Measurements from ENCODE around the gene TSPAN13.

The TSPAN13 gene

DNA sequence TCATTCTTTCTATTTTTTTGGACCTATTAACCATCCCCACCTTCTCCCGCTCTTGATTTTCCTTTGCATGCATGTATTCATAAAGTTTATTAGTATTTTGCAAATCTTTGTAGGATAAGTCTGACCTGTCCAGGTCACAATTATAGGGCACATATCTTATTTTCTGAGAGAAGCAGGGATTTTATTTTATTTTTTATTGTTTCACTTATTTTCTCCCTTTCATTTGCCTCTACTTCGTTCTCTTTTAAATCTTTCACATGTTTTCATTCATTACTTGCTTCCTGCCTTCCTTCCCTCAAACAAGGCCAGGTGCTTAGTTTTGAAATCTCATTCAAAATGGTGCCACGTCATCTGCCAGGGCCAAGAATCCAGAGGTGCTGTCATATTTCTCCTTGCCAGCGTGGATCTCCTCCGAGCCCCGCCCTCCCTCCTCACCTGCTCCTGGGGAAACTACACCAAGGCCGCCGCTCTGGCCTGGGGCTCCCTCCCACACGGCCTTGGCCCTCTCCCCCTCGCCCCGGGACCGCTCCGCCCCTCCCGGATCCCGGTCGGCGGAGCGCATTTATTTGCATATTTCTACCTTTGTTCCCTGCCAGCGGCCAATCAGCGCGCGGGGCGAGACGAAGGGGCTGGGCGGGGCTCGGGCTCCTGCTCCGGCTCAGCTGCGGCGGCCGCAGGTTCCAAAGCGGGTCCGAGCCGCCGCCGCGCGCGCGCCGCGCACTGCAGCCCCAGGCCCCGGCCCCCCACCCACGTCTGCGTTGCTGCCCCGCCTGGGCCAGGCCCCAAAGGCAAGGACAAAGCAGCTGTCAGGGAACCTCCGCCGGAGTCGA lies at the start of gene TSPAN13:
TSS of gene TSPAN13 (plus strand) at position 654 of the 830 bp plus-strand sequence. CDS start 213 bp downstream, outside the sequence.
- DNase-seq = peak; percentile 88

- DNase-seq = no peak
Observed at GRCh38 chr7:16708511-16708910, 45.0 kb upstream of the TSPAN13 start.

DNA sequence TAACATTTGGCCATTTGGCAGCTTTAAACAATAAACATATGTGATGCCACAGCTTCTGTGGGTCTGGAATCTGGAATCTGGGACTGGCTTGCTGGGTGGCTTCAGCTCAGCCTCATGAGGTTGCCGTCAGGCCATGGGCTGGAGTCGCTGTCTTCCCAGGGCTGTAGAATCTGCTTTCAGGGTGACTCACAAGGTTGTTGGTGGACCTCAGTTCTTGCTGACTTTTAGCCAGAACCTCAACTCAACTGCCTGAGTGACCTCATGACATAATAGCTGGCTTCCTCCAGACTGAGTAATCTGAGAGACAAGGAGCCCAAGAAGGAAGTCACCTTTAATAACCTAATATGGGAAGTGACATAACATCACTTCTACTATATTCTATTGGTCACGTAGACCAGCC lies 44.6 kb upstream of the TSPAN13 start:
- DNase-seq = peak; percentile 15

GRCh38 chr7:16710651-16711050 lies 42.9 kb upstream of the TSPAN13 start:
- no peak for DNase-seq

- DNase-seq = no peak
Observed at GRCh38 chr7:16711730-16712129, 41.8 kb upstream of the TSPAN13 start.

DNA sequence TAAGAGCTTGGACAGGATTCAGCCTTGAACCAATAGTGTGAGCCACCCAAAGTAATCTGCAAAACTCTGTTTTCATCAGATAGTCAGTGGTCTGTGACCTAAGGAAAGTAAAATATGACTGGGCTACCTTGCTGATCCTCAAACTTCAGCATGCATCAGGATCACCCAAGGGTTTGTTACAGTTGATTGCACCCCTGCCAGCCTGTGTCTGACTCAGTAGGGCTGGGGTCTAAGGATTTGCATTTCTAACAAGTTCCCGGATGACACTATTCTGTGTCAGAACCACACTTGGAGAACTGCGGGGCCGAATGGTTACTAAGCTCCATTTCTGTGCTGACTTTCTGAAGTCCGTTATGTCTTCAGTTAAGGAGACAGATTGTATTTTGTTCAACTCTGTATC lies 40.6 kb upstream of the TSPAN13 start:
- no peak for DNase-seq

DNA sequence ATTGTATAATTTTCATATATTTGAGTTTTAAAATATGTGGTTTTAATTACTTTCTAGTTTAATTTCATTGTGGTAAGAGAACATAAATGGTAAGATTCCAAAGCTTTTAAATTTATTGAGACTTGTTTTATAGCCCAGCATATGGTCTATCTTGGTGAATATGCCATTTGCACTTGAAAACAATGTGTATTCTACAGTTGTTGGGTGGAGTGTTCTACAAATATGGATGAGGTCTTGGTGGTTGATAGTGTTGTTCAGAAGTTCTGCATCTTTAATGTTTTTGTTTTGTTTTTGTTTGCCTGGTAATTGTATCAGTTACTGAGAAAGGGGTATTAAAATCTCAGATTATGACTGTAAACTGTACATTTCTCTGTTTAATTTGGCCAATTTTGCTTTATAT lies 37.6 kb upstream of the TSPAN13 start:
- DNase-seq = no peak

- no peak for DNase-seq
Observed at GRCh38 chr7:16718111-16718656, 35.4 kb upstream of the TSPAN13 start.

- peak; percentile 21 for DNase-seq
Observed at GRCh38 chr7:16719699-16720098, 33.9 kb upstream of the TSPAN13 start.

DNA sequence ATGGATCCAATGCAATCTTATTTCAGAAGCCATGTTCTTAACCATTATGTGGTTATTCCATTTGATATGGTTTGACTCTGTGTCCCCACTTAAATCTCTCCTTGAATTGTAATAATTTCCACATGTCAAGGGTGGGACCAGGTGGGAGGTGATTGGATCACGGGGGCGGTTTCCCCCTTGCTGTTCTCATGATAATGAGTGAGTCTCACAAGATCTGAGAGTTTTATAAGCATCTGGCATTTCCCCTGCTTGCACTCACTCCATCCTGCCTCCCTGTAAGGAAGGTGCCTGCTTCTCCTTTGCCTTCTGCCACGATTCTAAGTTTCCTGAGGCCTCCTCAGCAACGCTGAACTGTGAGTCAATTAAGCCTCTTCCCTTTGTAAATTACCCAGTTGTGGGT lies 32.0 kb upstream of the TSPAN13 start:
- DNase-seq = no peak

- DNase-seq = no peak
Observed at GRCh38 chr7:16724344-16724743, 29.2 kb upstream of the TSPAN13 start.

- DNase-seq = no peak
Observed at GRCh38 chr7:16726189-16726588, 27.4 kb upstream of the TSPAN13 start.

DNA sequence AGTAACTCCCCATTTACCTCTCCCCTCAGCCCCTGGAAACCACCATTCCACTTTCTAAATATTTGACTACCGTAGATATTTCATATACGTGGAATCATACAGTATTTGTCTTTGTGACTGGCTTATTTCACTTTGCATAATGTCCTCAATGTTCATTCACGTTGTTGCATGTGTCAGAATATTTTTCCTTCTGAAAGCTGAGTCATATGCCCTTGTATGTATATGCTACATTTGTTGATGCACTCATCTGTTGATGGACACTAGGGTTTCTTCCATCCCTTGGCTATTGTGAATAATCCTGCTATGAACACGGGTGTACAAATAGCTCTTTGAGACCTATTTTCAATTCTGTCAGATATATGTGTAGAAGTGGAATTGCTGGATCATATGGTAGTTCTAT lies 25.8 kb upstream of the TSPAN13 start:
- DNase-seq = no peak

- no peak for DNase-seq
Observed at GRCh38 chr7:16728811-16729210, 24.7 kb upstream of the TSPAN13 start.

- DNase-seq = no peak
Observed at GRCh38 chr7:16729541-16729940, 24.0 kb upstream of the TSPAN13 start.

GRCh38 chr7:16730937-16731336 lies 22.6 kb upstream of the TSPAN13 start:
- no peak for DNase-seq

DNA sequence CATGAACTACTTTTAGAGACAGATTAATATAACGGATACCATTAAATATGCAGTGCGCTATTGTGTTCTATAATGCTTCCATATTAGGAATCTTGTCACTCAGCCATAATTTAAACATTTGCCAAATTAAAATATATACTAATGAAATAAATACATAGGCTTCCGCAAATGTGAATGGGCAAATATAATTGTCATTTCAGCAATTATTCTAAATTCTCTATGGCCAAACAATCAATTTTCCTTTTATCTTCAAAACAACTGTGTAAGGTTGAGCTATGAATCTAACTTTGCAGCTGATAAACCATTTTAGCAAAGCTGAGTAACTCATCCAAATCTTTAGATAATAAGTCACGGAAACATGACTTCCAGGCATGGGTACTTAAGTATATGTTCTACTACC lies 20.7 kb upstream of the TSPAN13 start:
- DNase-seq = no peak

DNA sequence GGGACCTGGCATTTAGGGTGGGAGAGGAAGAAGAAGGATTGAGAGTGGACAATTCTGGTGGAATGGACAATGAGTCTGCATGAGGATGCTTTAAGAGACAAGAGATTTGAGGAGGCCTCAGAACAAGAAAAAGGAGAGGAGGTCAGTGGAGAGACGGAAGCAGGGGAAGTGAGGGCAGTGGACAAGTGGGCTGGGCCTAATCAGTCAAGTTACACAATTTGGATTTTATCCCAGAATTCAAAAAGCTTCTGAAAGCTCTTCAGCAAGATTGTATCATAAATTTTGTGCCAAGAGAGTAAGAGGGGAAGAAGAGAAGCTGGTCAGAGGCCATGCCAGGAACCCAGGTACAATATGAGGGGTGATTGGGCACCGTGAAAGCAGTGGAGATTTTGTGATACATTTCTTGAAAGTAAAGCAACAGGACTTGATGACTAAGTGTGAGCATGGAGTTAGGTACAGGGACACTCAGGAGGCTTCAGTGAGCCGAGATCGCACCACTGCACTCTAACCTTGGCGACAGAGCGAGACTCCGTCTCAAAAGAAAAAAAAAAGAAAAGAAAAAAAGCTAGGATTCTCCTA lies 19.3 kb upstream of the TSPAN13 start:
- DNase-seq = no peak

DNA sequence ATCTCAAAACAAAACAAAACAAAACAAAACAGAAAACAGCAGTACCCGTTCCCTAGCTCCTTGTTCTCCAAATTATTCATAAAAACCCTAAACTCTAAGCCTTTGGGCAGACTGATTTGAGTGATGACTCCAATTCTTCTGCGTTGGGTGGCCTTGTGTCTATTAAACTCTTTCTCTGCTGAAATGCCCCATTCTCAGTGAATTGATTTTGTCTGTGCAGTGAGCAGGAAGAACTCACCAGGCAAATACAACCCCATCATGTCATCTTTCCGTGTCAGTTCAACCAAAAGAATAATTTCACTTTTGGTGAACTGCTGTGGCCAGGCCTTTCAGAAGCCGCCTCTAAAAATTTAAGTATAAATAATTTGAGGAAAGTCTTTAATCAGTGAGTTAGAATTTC lies 18.5 kb upstream of the TSPAN13 start:
- no peak for DNase-seq

DNA sequence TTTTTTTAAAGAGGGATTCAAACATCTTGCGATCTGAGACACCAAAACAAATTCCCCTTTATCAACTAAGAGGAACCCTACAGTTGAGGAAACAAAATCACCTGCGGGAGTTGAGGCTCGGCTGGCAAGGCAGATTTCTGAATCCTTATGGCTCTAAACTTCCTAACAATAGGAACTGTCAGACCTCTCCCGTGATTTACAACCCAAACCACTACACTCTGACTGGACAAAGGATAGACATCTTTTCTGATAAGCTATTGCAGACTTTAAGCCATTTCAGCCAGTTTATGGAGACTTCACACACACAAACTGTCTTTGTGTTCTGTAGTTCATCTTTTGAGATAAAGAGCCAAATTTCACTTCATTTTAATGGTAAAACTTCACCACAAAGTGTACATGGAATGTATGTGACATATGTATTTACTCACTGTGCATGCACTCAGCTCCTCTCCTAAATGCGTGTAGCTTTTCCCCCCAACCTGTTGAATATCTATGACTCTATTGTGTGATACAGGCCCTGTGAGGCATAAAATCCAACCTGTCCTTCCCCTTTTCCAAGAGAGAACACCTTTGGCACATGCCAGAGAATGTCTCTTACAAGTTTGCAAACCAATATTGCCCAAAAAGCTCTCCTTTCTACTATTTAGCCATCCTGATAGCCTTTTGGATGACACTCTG lies 15.4 kb upstream of the TSPAN13 start:
- no peak for DNase-seq

GRCh38 chr7:16739863-16740622 lies 13.5 kb upstream of the TSPAN13 start:
- DNase-seq = peak; percentile 87

GRCh38 chr7:16740623-16740953 lies 13.0 kb upstream of the TSPAN13 start:
- DNase-seq = no peak

- no peak for DNase-seq
Observed at GRCh38 chr7:16740996-16741395, 12.6 kb upstream of the TSPAN13 start.

All from hematopoietic multipotent progenitor cell treated with erythropoietin and hydrocortisone succinate and interleukin-3 and kit ligand, for 6 days (in vitro differentiated cells).